Measurements from ENCODE around the gene ITPK1.

Gene ITPK1

GRCh38 chr14:92916201-92916600 lies 199.5 kb downstream of the ITPK1 start:
- DNase-seq = no peak

GRCh38 chr14:92914087-92914656 lies 201.6 kb downstream of the ITPK1 start:
- DNase-seq = peak; percentile 58 to 59

- no peak for DNase-seq
Observed at GRCh38 chr14:92907316-92907911, 208.3 kb downstream of the ITPK1 start.

GRCh38 chr14:92906823-92907222 lies 208.9 kb downstream of the ITPK1 start:
- DNase-seq = no peak

GRCh38 chr14:92906420-92906819 lies 209.3 kb downstream of the ITPK1 start:
- DNase-seq = no peak

GRCh38 chr14:92905667-92906066 lies 210.1 kb downstream of the ITPK1 start:
- no peak for DNase-seq

- DNase-seq = peak in 1 of 2 experiments; percentile 28
Observed at GRCh38 chr14:92903359-92903758, 212.4 kb downstream of the ITPK1 start.

- no peak for DNase-seq
Observed at GRCh38 chr14:92902726-92903125, 213.0 kb downstream of the ITPK1 start.

- no peak for DNase-seq
Observed at GRCh38 chr14:92902191-92902590, 213.5 kb downstream of the ITPK1 start.

- no peak for DNase-seq
Observed at GRCh38 chr14:92900660-92901059, 215.1 kb downstream of the ITPK1 start.

- DNase-seq = peak in 1 of 2 experiments; percentile 24
Observed at GRCh38 chr14:92898566-92899131, 217.1 kb downstream of the ITPK1 start.

- DNase-seq = peak; percentile 55 to 57
Observed at GRCh38 chr14:92897922-92898565, 217.7 kb downstream of the ITPK1 start.

GRCh38 chr14:92895352-92895878 lies 220.3 kb downstream of the ITPK1 start:
- DNase-seq = no peak

GRCh38 chr14:92892589-92892988 lies 223.1 kb downstream of the ITPK1 start:
- DNase-seq = no peak

GRCh38 chr14:92890830-92891588 lies 224.7 kb downstream of the ITPK1 start:
- DNase-seq = no peak

- DNase-seq = no peak
Observed at GRCh38 chr14:92888896-92889295, 226.8 kb downstream of the ITPK1 start.

GRCh38 chr14:92887157-92887556 lies 228.6 kb downstream of the ITPK1 start:
- no peak for DNase-seq
